Raji (cell line): ENCODE measurements around the gene DNA2.

Experiments
- POLR2A ChIP-seq: IDR thresholded peaks from 2 replicates; pipeline ENCODE4 v1.6.1; 2011; ENCODE audit warnings: low read depth, low read length, control low read depth; ENCODE audit not compliant: insufficient read depth

DNA2 gene

GRCh38 chr10:68402276-68402675, 69.5 kb downstream of the DNA2 start:
- TF ChIP-seq POLR2A, result no peak

GRCh38 chr10:68397005-68397404, 74.8 kb downstream of the DNA2 start:
- no peak for TF ChIP-seq POLR2A

- no peak for TF ChIP-seq POLR2A
These were observed 86.0 kb downstream of the DNA2 start for GRCh38 chr10:68385740-68386139.

- TF ChIP-seq POLR2A, result no peak
These were observed 100.2 kb downstream of the DNA2 start for GRCh38 chr10:68371604-68372003.

GRCh38 chr10:68367121-68367520, 104.7 kb downstream of the DNA2 start:
- TF ChIP-seq POLR2A, result no peak

GRCh38 chr10:68366600-68366999, 105.2 kb downstream of the DNA2 start:
- no peak for TF ChIP-seq POLR2A

GRCh38 chr10:68365611-68366010, 106.2 kb downstream of the DNA2 start:
- no peak for TF ChIP-seq POLR2A

- no peak for TF ChIP-seq POLR2A
These were observed 107.5 kb downstream of the DNA2 start for GRCh38 chr10:68364101-68364886.
